Endodermal cell (in vitro differentiated cells): ENCODE data around the gene YY1. TPM values are rescaled to one million over a fixed set of nuclear protein-coding genes. Genes with fewer than 3 reads are reported as not detected.

ENCODE experiments used
- DNase-seq: peaks from one replicate; pipeline ENCODE4 v3.0.0-alpha.2; 2017
- H3K27ac ChIP-seq: 2 replicates; pipeline ENCODE4 v1.5.1; 2013; ENCODE audit warnings: mild to moderate bottlenecking, low read depth, low read length, moderate library complexity
- H3K27me3 ChIP-seq: 2 replicates; pipeline ENCODE4 v1.6.1; 2013; ENCODE audit warnings: mild to moderate bottlenecking, low read length, moderate library complexity; ENCODE audit not compliant: insufficient read depth, control insufficient read depth, poor library complexity, severe bottlenecking
- H3K36me3 ChIP-seq: 2 replicates; pipeline ENCODE4 v1.7.0; 2013; ENCODE audit warnings: mild to moderate bottlenecking, low read length, moderate library complexity; ENCODE audit not compliant: control insufficient read depth, insufficient read depth
- H3K4me1 ChIP-seq: one replicate; pipeline ENCODE4 v1.7.0; 2013; ENCODE audit warnings: low read length; ENCODE audit not compliant: control insufficient read depth, insufficient read depth
- H3K4me3 ChIP-seq: 2 replicates; pipeline ENCODE4 v1.5.1; 2013; ENCODE audit warnings: mild to moderate bottlenecking, low read length, moderate library complexity
- H3K9ac ChIP-seq: 2 replicates; pipeline ENCODE4 v1.6.1; 2013; ENCODE audit warnings: mild to moderate bottlenecking, low read length, moderate library complexity; ENCODE audit not compliant: poor library complexity, severe bottlenecking; ENCODE audit errors: extremely low read depth
- H3K9me3 ChIP-seq: 2 replicates; pipeline ENCODE4 v1.6.1; 2013; ENCODE audit warnings: mild to moderate bottlenecking, low read length, moderate library complexity; ENCODE audit not compliant: control insufficient read depth
- H3K27ac Mint-ChIP-seq: 2 replicates; pipeline ENCODE4 v1.8.0; 2020; ENCODE audit warnings: mixed read lengths
- H3K27me3 Mint-ChIP-seq: 2 replicates; pipeline ENCODE4 v1.8.0; 2021; ENCODE audit warnings: mild to moderate bottlenecking, mixed read lengths; ENCODE audit not compliant: insufficient read depth
- H3K36me3 Mint-ChIP-seq: 2 replicates; pipeline ENCODE4 v1.8.0; 2020; ENCODE audit warnings: low read depth, mixed read lengths
- H3K4me1 Mint-ChIP-seq: 2 replicates; pipeline ENCODE4 v1.8.0; 2020; ENCODE audit warnings: mixed read lengths
- H3K4me3 Mint-ChIP-seq: 2 replicates; pipeline ENCODE4 v1.8.0; 2020; ENCODE audit warnings: mild to moderate bottlenecking, moderate library complexity, mixed read lengths
- H3K9me3 Mint-ChIP-seq: 2 replicates; pipeline ENCODE4 v1.8.0; 2020; ENCODE audit warnings: mild to moderate bottlenecking, mixed read lengths
- CTCF ChIP-seq: fragments of 200-600 bp; sonication (generic); conservative IDR thresholded peaks from 2 replicates; pipeline ENCODE4 v1.5.0; 2021; ENCODE audit warnings: antibody characterized with exemption, mild to moderate bottlenecking
- WGBS, 2 experiments: methylation state at CpG; one replicate each; pipeline versions ENCODE4 v1.1.5 to v1.1.7; 2013; ENCODE audit warnings: missing lambda C conversion rate in 2 of 2, mixed read lengths in 1 of 2; ENCODE audit not compliant: insufficient coverage in 1 of 2, insufficient read length in 1 of 2; 5-methylcytosine and 5-hydroxymethylcytosine counted together
- total RNA-seq, 2 donors: library from RNA; stranded (reverse); fragmentation: NEBNext Ultra II Directional in 1 of 2; extraction: Animal tissue kit (Norgen Biotek cat#: 25700) in 1 of 2; gene quantifications; 2 replicates in 1 of 2; 3 replicates in 1 of 2; pipeline ENCODE4 v1.2.1, GENCODE V29; 2021

YY1 gene
- total RNA-seq, 2 donors from 2014 or later: 94.8 to 103 TPM

GRCh38 chr14:100240668-100241032 is 1.7 kb downstream of the YY1 start:
- TF ChIP-seq CTCF: no peak
- peak overlapping the region; percentile 83 for H3K27ac Mint-ChIP-seq
- H3K27me3 Mint-ChIP-seq: no peaks in the 10 kb centered on the region
- Histone ChIP-seq H3K9ac (peak overlapping the region; percentile 61), H3K4me1 (no peaks in the 10 kb centered on the region), H3K4me3 (peak overlapping the region; percentile 92), H3K36me3 (peaks cover 23% of the 10 kb centered on the region), H3K9me3 (no peaks in the 10 kb centered on the region), H3K27ac (peak overlapping the region; percentile 78), H3K27me3 (no peaks in the 10 kb centered on the region)
- 4 to 6% methylated on average over 11 to 13 of the region's 13 CpGs for WGBS, 2 experiments
- H3K4me3 Mint-ChIP-seq: peak overlapping the region; percentile 81
- peaks cover 2% of the 10 kb centered on the region for H3K9me3 Mint-ChIP-seq
- no peak for DNase-seq
- H3K4me1 Mint-ChIP-seq: peaks cover 28% of the 10 kb centered on the region
- H3K36me3 Mint-ChIP-seq: peaks cover 23% of the 10 kb centered on the region

- 77 to 87% methylated on average over 3 of the region's 3 CpGs for WGBS, 2 experiments
- Mint-ChIP-seq H3K36me3 (peaks cover 23% of the 10 kb centered on the region), H3K27ac (peak overlapping the region; percentile 72), H3K27me3 (no peaks in the 10 kb centered on the region), H3K4me3 (peak overlapping the region; percentile 81), H3K4me1 (peaks cover 32% of the 10 kb centered on the region), H3K9me3 (peaks cover 2% of the 10 kb centered on the region)
- Histone ChIP-seq H3K4me3 (peak overlapping the region; percentile 92), H3K27ac (no peak overlapping the region), H3K36me3 (peaks cover 23% of the 10 kb centered on the region), H3K27me3 (no peaks in the 10 kb centered on the region), H3K4me1 (peaks cover 4% of the 10 kb centered on the region), H3K9ac (peak overlapping the region; percentile 61), H3K9me3 (no peaks in the 10 kb centered on the region)
- no peak for TF ChIP-seq CTCF
- no peak for DNase-seq
These were observed 2.3 kb downstream of the YY1 start for GRCh38 chr14:100241279-100241678.

GRCh38 chr14:100243020-100243419 is 4.1 kb downstream of the YY1 start:
- peak overlapping the region; percentile 10 for H3K4me3 Mint-ChIP-seq
- peaks cover 35% of the 10 kb centered on the region for H3K4me1 Mint-ChIP-seq
- TF ChIP-seq CTCF: no peak
- no peak for DNase-seq
- no peaks in the 10 kb centered on the region for H3K27me3 Mint-ChIP-seq
- Histone ChIP-seq H3K27me3 (no peaks in the 10 kb centered on the region), H3K27ac (no peak overlapping the region), H3K4me3 (no peak overlapping the region), H3K4me1 (peaks cover 4% of the 10 kb centered on the region), H3K36me3 (peaks cover 31% of the 10 kb centered on the region), H3K9me3 (no peaks in the 10 kb centered on the region), H3K9ac (no peak overlapping the region)
- peaks cover 2% of the 10 kb centered on the region for H3K9me3 Mint-ChIP-seq
- no peak overlapping the region for H3K27ac Mint-ChIP-seq
- 89 to 91% methylated on average over 2 to 3 of the region's 3 CpGs for WGBS, 2 experiments
- peaks cover 29% of the 10 kb centered on the region for H3K36me3 Mint-ChIP-seq
